ENCODE data around the gene MFSD1.
A peak's percentile ranks its signal among the peaks of the same experiment; 100 is the strongest.

Gene MFSD1

GRCh38 chr3:158801696-158802408 lies at the start of gene MFSD1:
Gene MFSD1, plus strand, starts transcription at chr3:158802054. Its CDS starts 99 bp downstream, at chr3:158802153.
- peak; percentile 94 for DNase-seq

DNA sequence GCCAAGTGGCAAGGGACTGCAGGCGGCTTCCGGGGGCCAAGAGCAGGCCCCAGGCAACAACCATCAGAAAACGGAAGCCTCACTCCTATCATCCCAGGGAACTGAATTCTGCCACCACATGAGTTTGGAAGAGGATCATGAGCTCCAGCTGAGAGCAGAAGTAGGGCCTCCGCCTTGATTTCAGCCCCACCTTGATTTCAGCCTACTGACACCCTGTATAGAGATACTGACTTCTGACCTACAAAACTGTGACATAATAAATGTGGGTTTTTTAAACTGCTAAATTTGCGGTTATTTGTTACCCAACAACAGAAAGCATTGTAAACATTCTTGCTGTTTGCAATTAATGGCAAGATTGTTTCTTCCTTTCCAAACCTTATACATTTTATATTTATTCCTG lies 48.0 kb upstream of the MFSD1 start:
- no peak for DNase-seq

- DNase-seq = no peak
Measured at GRCh38 chr3:158755421-158755820, 46.4 kb upstream of the MFSD1 start.

- DNase-seq = no peak
Measured at GRCh38 chr3:158761350-158761749, 40.5 kb upstream of the MFSD1 start.

- DNase-seq = no peak
Measured at GRCh38 chr3:158762701-158763100, 39.2 kb upstream of the MFSD1 start.

GRCh38 chr3:158763421-158763820 lies 38.4 kb upstream of the MFSD1 start:
- DNase-seq = no peak

- no peak for DNase-seq
Measured at GRCh38 chr3:158765518-158766205, 36.2 kb upstream of the MFSD1 start.

DNA sequence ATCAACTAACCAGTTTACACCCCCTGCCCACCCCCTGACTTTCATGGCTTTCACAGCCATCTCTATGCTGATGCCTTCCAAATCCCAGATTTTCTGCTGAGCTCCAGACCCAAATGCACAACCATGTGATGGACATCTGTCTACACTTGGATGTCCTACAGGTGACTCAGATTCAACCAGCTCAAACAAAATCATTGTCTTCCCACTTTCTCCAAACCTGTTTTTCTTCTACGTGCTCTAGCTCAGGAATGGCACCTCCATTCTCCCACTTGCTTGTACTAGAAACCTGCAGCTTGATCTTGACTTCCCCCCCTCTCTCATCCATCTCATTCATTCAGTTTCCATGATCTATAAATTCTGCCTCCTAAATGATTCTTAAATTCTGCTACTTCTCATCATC lies 35.5 kb upstream of the MFSD1 start:
- no peak for DNase-seq

- no peak for DNase-seq
Measured at GRCh38 chr3:158768361-158768787, 33.5 kb upstream of the MFSD1 start.

- no peak for DNase-seq
Measured at GRCh38 chr3:158768881-158769543, 32.8 kb upstream of the MFSD1 start.

DNA sequence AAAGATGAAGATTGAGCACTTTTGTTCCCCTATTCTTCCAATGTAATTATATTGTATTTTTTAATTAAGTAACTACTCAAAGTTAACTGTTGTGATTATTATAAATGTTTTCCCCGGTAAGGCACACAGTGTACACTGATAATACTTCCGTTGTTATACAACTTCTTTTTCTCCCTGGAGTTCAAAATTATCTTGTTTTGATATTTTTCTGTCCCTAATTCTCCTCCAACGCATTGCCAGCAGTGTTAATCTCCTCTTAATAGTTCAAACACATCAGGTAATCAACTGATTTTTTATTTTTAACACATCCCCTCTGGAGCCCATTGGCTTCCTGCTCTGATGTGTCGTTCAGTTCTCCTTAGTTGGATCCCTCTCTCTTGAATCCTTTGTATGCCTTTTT lies 32.3 kb upstream of the MFSD1 start:
- DNase-seq = no peak

DNA sequence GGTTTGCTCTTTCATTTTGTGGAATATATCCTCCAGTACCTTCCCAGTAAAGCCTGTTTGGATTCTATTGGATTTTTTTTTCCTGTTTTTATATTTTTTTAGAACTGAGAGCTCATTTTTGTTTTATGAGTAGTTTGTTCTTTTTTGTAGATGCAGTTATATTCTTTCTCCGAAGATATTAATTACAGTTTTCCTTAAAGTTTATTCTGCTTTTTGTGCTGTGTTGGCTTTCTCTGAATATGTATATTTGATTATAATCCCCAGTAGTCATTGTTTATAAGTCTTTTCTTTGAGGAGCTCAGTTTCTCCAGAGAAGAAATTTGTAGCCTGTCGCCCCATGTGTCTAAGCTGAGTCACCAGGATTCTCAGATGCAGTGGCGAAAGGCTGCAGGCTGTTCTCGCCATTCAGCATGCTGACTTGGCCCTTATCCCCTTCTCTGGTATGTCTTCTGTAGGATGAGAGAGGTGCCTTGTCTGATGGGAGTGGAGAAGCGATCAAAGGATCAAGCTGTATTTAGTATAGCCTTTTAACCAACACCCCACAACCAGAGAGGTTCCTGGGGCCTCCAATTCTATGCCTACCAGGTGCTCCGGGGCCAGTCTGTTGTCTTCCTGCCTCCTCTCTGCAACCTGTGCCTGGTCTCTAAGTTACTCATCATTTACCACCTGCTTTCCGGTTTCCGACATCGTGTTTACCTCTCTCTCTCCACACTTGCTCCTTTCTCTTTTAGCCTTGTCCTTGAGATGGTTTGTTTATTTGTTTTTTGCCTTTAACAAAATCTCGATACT lies 31.7 kb upstream of the MFSD1 start:
- DNase-seq = no peak

GRCh38 chr3:158770741-158771350 lies 31.0 kb upstream of the MFSD1 start:
- DNase-seq = no peak

DNA sequence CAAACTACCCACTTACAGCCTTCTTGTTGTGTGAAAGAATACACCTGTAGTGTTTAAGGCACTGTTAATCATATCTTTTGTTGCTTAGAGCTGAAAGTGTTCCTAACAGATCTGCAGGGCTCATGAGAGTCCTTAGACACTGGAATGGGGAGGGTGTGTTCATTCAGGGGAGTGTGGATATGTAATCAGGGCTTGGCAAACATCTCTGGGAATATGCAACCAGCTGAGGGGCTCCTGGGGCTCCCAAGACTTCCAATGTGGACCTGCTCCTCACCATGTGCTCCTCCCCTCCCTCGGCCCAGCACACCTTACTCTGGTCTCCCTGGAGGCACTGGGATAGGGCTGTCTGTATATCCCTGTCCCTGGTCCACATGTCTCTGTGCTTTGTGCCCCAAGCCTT lies 30.3 kb upstream of the MFSD1 start:
- no peak for DNase-seq

GRCh38 chr3:158771982-158772381 lies 29.9 kb upstream of the MFSD1 start:
- no peak for DNase-seq

DNA sequence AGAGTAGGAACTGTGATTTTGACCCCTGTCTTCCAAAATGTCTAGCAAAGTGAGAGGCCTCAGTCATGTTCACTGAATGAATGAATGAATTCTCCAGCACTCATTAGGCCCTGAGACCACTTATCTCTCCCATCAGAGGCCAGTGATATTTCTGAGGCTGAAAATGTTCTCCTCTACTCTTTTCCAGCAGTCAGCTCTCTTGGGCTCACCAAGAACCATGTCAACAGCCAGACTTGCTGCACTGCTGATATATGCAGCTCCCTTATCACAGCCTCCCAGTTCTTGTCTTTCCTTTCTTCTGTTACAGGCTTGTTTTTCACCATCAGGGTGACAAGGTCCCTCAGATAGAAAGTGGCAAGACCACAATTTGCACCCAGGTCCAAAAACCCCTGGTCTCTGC lies 28.7 kb upstream of the MFSD1 start:
- no peak for DNase-seq

GRCh38 chr3:158773845-158774830 lies 27.7 kb upstream of the MFSD1 start:
- DNase-seq = no peak

DNA sequence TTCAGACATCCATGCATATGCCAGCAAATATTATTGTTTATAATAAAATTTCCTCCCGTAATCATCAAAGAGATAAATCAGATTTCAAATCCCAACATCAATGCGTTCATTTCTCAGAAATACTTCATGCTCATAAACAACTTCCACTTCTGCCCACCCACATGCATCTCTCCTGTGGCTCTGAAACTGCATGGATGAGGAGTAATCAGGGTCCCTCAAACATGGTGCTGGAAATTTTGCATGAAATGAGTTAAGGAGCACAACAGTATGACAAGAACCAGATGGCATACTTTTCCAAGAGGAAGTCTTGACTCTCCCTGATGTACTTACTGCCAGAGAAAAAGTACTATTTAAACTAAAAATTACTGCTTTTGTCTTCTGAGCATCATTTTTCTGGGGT lies 26.9 kb upstream of the MFSD1 start:
- DNase-seq = no peak

GRCh38 chr3:158775426-158776410 lies 26.1 kb upstream of the MFSD1 start:
- no peak for DNase-seq

DNA sequence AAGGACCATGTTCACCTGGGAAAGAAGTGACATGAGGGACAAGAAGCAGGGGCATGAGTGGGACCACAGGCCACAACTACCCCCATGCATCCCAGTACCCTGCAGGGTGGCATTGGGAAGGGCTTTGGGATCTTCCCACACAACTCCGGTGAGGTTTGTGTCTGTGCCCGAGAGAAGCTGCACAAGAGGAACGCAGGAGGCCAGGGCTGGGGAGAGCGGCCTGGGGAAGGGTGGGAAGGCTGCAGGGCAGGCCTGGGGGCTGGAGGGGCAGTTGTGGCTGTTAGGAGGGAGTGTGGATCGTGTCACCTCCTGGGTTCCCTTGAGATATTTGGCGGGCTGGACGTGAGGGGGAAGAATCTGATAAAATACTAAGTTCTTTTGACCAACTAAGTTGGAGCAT lies 25.3 kb upstream of the MFSD1 start:
- no peak for DNase-seq

Measured in midbrain (tissue), 1 donor.